SU-DHL-6 (cell line): ENCODE data around the gene AKT1.

Experiments
- CTCF ChIP-seq: fragments of 200-600 bp; sonication (generic); IDR thresholded peaks from one replicate; pipeline ENCODE4 v1.5.1; 2017; ENCODE audit warnings: antibody characterized with exemption, mild to moderate bottlenecking, low read length, moderate library complexity; ENCODE audit not compliant: insufficient read depth, poor library complexity, severe bottlenecking
- EZH2phosphoT487 ChIP-seq: fragments of 200-600 bp; sonication (generic), shearing (Covaris generic); conservative IDR thresholded peaks from 2 replicates; pipeline ENCODE4 v1.6.1; 2018; ENCODE audit warnings: mild to moderate bottlenecking, antibody characterized with exemption, low read length, moderate library complexity, mixed read lengths

- TF ChIP-seq CTCF (no peak), EZH2phosphoT487 (no peak)
Measured at GRCh38 chr14:104795781-104796686, 486 bp upstream of the AKT1 start.
